A673 (cell line): ENCODE data around the gene RBM19. TPM values are rescaled to one million over a fixed set of nuclear protein-coding genes. Genes with fewer than 3 reads are reported as not detected.

ENCODE experiments used
- BruUV-seq: library from RNA; stranded (reverse); fragments of 400-500 nt; replicated peaks from 2 replicates; lab custom pipeline; 2021; lab: Mats Ljungman, UMichigan
- CTCF ChIA-PET: fragments of 300-600 bp; sonication (Branson Sonifier 250); formaldehyde crosslinking; loops from one replicate; lab custom pipeline; 2022; ENCODE audit warnings: antibody characterized with exemption; lab: Charles Lee
- POLR2A ChIA-PET: fragments of 300-600 bp; sonication (Branson Sonifier 250); formaldehyde crosslinking; loops from one replicate; lab custom pipeline; 2022; ENCODE audit warnings: antibody characterized with exemption; ENCODE audit not compliant: low non-redundant PET; lab: Charles Lee
- DNase-seq: peaks from one replicate; pipeline ENCODE4 v3.0.0-alpha.2; 2015; ENCODE audit warnings: low spot score
- H3K27ac ChIP-seq: fragments of 200-600 bp; sonication (generic); 2 replicates; pipeline ENCODE4 v1.5.1; 2016; ENCODE audit warnings: mixed run types, low read depth, mild to moderate bottlenecking, mixed read lengths, antibody characterized with exemption, low read length; ENCODE audit not compliant: poor library complexity, severe bottlenecking
- H3K27me3 ChIP-seq: fragments of 200-600 bp; sonication (generic); replicated peaks from 2 replicates; pipeline ENCODE4 v1.6.1; 2017; ENCODE audit warnings: mixed run types, low read depth, mild to moderate bottlenecking, mixed read lengths, antibody characterized with exemption, low read length; ENCODE audit not compliant: insufficient read depth, poor library complexity
- H3K36me3 ChIP-seq: fragments of 200-600 bp; sonication (generic); 2 replicates; pipeline ENCODE4 v1.6.1; 2016; ENCODE audit warnings: mixed run types, mild to moderate bottlenecking, mixed read lengths, antibody characterized with exemption, low read length; ENCODE audit not compliant: insufficient read depth, poor library complexity, severe bottlenecking
- H3K4me1 ChIP-seq: fragments of 200-600 bp; sonication (generic); 2 replicates; pipeline ENCODE4 v1.6.1; 2017; ENCODE audit warnings: mixed run types, mild to moderate bottlenecking, mixed read lengths, antibody characterized with exemption, low read length; ENCODE audit not compliant: insufficient read depth, poor library complexity, severe bottlenecking
- H3K4me3 ChIP-seq: fragments of 200-600 bp; sonication (generic); 2 replicates; pipeline ENCODE4 v1.5.1; 2016; ENCODE audit warnings: low read depth, mixed run types, mild to moderate bottlenecking, mixed read lengths, low read length; ENCODE audit not compliant: poor library complexity, severe bottlenecking
- H3K9me3 ChIP-seq: fragments of 200-600 bp; sonication (generic); 2 replicates; pipeline ENCODE4 v1.6.1; 2016; ENCODE audit warnings: mixed run types, low read depth, mild to moderate bottlenecking, mixed read lengths, antibody characterized with exemption, low read length; ENCODE audit not compliant: poor library complexity, severe bottlenecking
- CTCF ChIP-seq: fragments of 300-800, 200-600 bp; sonication (generic); conservative IDR thresholded peaks from 2 replicates; pipeline ENCODE4 v1.5.1; 2017; ENCODE audit warnings: low read depth, mild to moderate bottlenecking, antibody characterized with exemption, low read length, moderate library complexity, mixed read lengths
- EZH2 ChIP-seq: fragments of 200-600 bp; sonication (generic); IDR thresholded peaks from 2 replicates; pipeline ENCODE4 v1.6.1; 2017; ENCODE audit warnings: borderline replicate concordance, low read depth, mild to moderate bottlenecking, mixed read lengths, antibody characterized with exemption, low read length; ENCODE audit not compliant: poor library complexity, severe bottlenecking
- intact Hi-C: fragments of 100-400 bp; cut with micrococcal nuclease; formaldehyde crosslinking; loops from one replicate; pipeline ENCODE4 v1.10.0; 2022; ENCODE audit not compliant: unreplicated experiment
- total RNA-seq: library from RNA; stranded (reverse); gene quantifications from 2 replicates; pipeline ENCODE4 v1.2.3, GENCODE V29; 2021

Gene RBM19
- total RNA-seq, 1 experiment from 2014 or later: 47.1 TPM

- POLR2A ChIA-PET: no interaction called here
- Histone ChIP-seq H3K36me3 (no peaks in the 10 kb centered on the region), H3K9me3 (no peaks in the 10 kb centered on the region), H3K27me3 (no peaks in the 10 kb centered on the region), H3K27ac (no peak overlapping the region), H3K4me1 (no peaks in the 10 kb centered on the region), H3K4me3 (no peak overlapping the region)
- no peak for DNase-seq
- no peak for TF ChIP-seq EZH2
- TF ChIP-seq CTCF: no peak
- intact Hi-C loops: no loop called here
- BruUV-seq: no TSS peak
- CTCF ChIA-PET: no interaction called here
Measured at GRCh38 chr12:113802966-113803758, 163.0 kb downstream of the RBM19 start.

GRCh38 chr12:113802000-113802749, 163.9 kb downstream of the RBM19 start:
- no peak for DNase-seq
- POLR2A ChIA-PET: no interaction called here
- CTCF ChIA-PET: no interaction called here
- no peaks in the 10 kb centered on the region for H3K4me1 ChIP-seq
- no peaks in the 10 kb centered on the region for H3K27me3 ChIP-seq
- TF ChIP-seq CTCF (no peak), EZH2 (no peak)
- H3K36me3 ChIP-seq: no peaks in the 10 kb centered on the region
- intact Hi-C loops: no loop called here
- no peaks in the 10 kb centered on the region for H3K9me3 ChIP-seq
- BruUV-seq: no TSS peak
- no peak overlapping the region for H3K27ac ChIP-seq
- H3K4me3 ChIP-seq: no peak overlapping the region

GRCh38 chr12:113800201-113800600, 165.9 kb downstream of the RBM19 start:
- Histone ChIP-seq H3K36me3 (no peaks in the 10 kb centered on the region), H3K9me3 (no peaks in the 10 kb centered on the region), H3K27ac (no peak overlapping the region), H3K4me3 (no peak overlapping the region), H3K4me1 (no peaks in the 10 kb centered on the region), H3K27me3 (no peaks in the 10 kb centered on the region)
- ChIA-PET CTCF (no interaction called here), POLR2A (no interaction called here)
- TF ChIP-seq EZH2 (no peak), CTCF (no peak)
- intact Hi-C loops: no loop called here
- no TSS peak for BruUV-seq
- DNase-seq: no peak
